GM12801 (cell line): ENCODE data around the gene TSG101.

Experiments
- TF ChIP-seq, protein P1 (sequence below): IDR thresholded peaks from one replicate; pipeline ENCODE4 v1.5.1; 2011; ENCODE audit warnings: control low read depth; ENCODE audit not compliant: insufficient read length; ENCODE audit errors: extremely low read depth

Gene TSG101

DNA sequence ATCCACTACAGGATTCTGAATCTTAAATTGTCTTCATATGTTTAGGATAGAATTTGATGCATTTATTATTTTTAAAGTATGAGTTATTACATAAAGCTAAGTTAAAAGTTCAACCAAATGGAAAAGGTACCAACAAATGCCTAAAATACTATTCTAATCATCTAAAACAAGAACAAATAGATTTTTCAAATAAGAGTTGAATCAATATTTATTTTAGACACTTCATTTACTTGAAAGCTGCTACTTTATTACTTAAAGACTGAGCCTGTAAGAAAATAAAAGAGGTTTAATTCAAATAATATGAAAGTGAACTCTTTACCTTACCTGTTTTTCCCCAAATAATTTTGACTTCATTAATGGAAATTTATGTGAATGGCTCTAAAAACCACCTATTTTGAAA is 54.2 kb downstream of the TSG101 start:
- TF ChIP-seq, protein P1, sequence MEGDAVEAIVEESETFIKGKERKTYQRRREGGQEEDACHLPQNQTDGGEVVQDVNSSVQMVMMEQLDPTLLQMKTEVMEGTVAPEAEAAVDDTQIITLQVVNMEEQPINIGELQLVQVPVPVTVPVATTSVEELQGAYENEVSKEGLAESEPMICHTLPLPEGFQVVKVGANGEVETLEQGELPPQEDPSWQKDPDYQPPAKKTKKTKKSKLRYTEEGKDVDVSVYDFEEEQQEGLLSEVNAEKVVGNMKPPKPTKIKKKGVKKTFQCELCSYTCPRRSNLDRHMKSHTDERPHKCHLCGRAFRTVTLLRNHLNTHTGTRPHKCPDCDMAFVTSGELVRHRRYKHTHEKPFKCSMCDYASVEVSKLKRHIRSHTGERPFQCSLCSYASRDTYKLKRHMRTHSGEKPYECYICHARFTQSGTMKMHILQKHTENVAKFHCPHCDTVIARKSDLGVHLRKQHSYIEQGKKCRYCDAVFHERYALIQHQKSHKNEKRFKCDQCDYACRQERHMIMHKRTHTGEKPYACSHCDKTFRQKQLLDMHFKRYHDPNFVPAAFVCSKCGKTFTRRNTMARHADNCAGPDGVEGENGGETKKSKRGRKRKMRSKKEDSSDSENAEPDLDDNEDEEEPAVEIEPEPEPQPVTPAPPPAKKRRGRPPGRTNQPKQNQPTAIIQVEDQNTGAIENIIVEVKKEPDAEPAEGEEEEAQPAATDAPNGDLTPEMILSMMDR = no peak

- TF ChIP-seq, protein P1 = no peak
Measured at GRCh38 chr11:18471995-18472394, 54.7 kb downstream of the TSG101 start.

GRCh38 chr11:18468961-18469360 is 57.8 kb downstream of the TSG101 start:
- TF ChIP-seq, protein P1 = no peak

DNA sequence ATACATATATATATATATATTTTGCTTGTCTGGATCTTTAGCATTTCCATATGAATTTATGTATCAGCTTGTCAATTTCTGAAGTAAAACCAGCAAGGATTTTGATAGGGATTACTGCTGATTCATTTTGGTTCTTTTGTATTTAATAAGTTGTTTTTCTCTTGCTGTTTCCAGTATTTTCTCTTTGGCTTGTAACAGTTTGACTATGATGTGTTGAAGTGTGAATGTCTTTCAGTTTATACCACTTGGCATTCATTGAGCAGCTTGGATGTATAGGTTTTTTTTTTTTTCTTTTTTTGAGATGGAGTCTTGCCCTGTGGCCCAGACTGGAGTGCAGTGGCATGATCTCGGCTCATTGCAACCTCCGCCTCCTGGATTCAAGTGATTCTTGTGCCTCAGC is 58.7 kb downstream of the TSG101 start:
- TF ChIP-seq, protein P1 = no peak

DNA sequence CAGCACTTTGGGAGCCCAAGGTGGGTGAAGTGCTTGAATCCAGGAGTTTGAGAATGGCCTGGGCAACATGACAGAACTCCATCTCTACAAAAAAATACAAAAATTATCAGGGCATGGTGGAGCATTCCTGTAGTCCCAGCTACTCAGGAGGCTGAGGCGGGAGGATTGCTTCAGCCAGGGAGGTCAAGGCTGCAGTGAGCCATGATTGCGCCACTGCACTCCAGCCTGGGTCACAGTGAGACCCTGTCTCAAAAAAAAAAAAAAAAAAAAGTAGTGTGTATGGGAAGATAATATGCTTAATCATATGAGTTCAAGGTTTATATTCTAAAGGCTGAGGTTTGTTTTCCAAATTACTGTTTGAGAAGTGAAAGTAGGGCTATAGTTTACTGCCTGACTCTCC is 60.3 kb downstream of the TSG101 start:
- TF ChIP-seq, protein P1 = no peak

- TF ChIP-seq, protein P1 = no peak
Measured at GRCh38 chr11:18463439-18463838, 63.3 kb downstream of the TSG101 start.

DNA sequence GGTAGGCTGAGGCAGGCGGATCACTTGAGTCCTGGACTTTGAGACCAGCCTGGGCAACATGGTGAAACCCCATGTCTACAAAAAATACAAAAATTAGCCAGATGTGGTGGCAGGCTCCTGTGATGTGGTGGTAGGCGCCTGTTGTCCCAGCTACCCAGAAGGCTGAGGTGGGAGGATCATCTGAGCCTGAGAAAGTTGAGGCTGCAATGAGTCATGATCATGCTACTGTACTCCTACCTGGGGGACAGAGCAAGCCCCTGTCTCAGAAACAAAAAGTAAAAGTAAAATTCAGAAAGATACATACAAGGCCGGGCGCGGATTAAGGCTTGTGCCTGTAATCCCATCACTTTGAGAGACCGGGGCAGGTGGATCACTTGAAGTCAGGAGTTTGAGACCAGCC is 64.8 kb downstream of the TSG101 start:
- TF ChIP-seq, protein P1 = no peak

DNA sequence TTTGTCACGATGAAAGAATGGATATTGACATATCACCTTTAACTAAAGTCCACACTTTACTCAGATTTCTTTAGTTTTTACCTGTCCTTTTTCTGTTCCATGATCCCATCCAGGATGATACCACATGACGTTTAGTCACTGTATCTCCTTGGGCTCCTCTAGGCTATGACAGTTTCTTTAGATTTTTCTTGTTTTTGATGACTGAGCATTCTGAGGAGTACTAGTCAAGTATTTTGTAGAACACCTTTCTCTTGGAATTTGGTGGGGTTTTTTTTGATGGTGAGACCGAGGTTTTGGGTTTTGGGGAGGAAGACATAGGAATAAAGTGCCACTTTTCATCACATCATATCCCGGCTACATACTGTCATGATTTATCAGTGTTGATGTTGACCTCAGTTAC is 67.1 kb downstream of the TSG101 start:
- TF ChIP-seq, protein P1 = no peak
